GM12874 (cell line): Measurements from ENCODE around the gene TEKTIP1.

Experiments used
- CTCF ChIP-seq: IDR thresholded peaks from 2 replicates; pipeline ENCODE4 v1.5.1; 2011; ENCODE audit warnings: low read depth, mild to moderate bottlenecking, control low read depth, low read length, moderate library complexity; ENCODE audit not compliant: insufficient read depth

The TEKTIP1 gene

DNA sequence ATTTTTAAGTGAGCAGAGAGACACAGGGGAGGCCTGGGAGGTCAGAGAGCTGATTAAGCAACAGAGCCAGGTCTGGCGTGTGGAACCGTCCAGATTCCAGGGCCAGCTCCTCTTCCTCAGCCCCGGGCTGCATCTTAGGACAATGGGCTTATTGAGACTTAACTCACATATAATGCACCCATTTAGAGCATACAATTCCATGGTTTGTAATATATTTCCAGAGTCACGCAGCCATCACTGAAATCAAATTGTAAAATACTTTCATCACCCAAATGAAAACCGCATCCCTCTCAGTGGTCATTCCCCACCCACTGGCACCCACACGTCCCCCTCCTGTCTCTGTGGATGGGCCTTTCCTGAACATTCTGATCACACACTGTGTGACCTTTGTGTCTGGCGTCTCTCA, 31.6 kb downstream of the TEKTIP1 start:
- TF ChIP-seq CTCF: no peak

DNA sequence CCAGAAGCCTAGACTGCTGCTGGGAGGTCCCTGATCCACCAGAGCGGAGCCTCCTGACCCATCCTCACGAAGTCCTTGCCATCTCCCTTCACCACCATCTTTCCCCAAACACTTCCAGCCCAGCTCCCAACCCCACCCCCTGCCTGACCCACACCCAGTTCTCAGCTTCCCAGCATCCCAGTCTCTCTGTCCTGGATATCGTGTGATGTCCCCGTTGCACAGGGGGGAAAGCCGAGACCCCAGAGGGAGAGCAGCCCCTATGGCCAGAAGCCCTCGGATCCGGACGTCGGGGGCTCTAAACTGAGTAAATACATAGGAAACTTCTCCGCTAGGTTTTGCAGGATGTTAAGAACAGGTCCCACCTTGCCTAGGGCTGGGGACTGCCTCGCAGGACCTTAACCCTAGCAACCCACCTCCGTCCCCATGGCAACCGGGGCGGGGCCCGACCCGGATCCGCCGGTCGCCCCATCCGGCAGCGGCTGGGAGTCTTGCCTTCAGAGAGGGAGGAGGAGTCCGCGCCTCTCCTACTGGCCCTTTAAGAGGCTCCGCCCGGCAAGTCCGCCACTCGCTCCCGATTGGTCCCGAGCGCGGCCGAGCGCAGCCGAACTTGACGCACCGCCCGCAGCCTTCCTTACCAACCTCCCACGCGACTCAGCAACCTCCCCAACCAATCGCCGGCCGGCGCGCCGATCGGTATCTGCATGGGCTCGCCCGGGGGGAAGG, 33.3 kb downstream of the TEKTIP1 start:
- TF ChIP-seq CTCF: no peak

DNA sequence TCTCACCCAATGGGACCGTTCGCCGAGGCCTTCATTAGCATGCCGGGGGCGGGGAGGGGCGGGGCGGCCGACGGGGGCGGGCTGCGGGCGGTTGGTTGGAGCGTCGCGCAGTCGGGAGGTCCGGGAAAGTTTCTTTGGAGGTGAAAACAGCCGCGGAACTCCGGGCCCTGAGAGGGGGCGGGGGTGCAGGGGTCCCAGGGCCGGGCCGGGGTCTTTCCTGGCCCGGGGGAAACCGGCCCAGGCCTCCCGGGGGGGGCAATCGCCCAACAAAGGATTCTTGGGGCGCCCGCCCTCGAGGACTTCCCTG, 33.8 kb downstream of the TEKTIP1 start, which contains the start of gene HMG20B:
Gene HMG20B (plus strand): TSS at position 90 of the 307 bp plus-strand sequence. CDS start 366 bp downstream, outside the sequence.
- no peak for TF ChIP-seq CTCF

GRCh38 chr19:3573162-3573857, 34.3 kb downstream of the TEKTIP1 start:
- TF ChIP-seq CTCF: no peak

GRCh38 chr19:3573858-3574637, 35.1 kb downstream of the TEKTIP1 start:
- no peak for TF ChIP-seq CTCF

DNA sequence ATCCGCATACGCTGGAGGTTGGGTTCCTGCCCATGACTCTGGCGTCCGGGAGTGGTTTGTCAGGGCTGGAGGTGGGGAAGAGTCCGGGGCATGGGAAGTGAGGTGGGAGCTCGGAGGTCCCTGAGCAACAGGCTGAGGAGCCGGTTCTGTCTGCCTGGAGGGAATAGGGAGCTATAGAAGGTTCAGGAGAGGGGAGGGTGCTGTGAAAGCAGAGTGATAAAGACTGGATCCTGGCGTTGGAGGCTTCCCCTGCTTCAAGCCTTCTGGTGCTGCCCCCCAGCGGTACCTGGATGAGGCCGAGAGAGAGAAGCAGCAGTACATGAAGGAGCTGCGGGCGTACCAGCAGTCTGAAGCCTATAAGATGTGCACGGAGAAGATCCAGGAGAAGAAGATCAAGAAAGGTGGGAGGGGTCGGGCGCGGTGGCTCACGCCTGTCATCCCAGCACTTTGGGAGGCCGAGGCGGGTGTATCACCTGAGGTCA, 36.3 kb downstream of the TEKTIP1 start:
- 0 out of 2 replicates have a peak, but pooled peaks have one; percentile 16 for TF ChIP-seq CTCF
